Activated T-cell treated with anti-CD3 and anti-CD28 coated beads for 4 hours (primary cell): ENCODE measurements around the gene MYO5A.
"Not testable (repeated sequence)": the region's sequence is repeated elsewhere in the genome, so short reads cannot be mapped to it uniquely, and the experiment has no call there.

Experiments used
- DNase-seq: peaks from one replicate; pipeline ENCODE4 v3.0.0-alpha.2; 2020

MYO5A gene

DNA sequence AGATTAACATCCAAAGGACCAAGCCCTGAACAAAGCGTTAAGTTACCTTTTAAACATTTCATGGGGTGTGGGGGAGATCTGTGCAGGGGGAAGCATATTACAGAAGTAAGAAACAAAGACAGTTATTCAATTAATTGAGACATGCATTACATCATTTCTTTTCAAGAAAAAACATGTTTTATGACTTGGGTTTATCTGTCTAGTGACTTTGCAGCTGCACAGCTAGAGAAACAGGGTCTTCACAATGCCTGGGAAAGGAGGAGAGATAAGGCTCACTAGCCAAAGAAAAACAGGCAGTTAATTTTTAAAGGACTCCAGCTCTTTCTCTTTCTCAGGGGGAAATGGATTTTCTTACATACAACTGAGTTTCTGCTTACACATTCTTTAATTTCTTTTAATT, 112.1 kb downstream of the MYO5A start:
- DNase-seq: not testable (repeated sequence)

DNA sequence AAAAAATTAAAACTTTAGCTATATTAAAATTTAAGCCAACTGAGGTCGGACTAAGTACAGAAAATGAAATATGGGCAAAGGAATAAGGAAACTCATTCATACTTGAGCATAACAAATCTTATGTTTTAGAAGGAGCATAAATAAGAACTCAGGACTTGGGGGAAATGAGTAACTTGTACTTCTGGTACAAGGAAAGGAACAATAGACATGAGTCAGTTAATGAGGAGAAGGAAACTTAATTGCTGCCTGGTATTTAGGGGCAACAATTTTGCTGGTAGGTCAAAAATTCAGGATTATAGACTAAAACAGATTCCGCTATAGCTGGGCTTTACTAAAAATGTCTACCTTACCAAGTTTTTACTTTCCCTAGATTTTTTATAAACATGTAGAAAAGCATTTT, 113.1 kb downstream of the MYO5A start:
- no peak for DNase-seq

DNA sequence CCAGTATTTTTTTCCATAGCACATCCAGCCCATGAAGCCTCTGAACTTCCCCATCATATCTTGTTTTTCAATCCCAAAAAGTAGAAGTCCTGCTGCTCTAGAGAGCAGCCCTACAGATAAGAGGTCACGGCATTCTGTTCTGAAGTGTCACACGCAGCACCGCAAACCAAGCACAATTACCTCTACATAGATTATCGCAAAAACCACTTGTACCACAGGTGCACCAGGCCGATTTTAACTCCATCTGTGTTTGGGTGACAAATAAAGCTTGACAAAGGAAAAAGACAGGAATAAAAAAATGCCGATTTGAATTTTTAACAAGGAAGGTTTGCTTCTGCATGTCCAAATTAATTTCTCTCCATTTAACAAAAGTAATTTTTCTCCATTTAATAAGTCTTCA, 113.7 kb downstream of the MYO5A start:
- DNase-seq: no peak

DNA sequence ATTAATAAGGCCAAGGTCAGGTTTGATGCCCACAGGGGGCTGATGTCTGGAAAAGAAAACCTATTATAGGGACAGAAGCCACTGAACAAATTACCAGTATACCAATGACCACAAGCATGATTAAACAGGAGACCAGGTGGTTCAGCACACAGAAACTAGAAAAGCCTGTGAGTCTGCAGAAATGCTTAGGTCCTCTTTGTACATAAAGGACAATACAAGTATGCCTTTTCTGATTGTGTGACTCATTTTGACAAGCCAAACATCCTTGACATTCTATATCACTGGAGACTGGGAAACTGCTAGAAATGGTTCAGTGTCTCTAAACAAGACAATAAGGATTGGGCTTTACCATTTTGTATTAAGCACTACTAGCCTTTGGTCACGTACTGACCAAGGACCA, 119.9 kb downstream of the MYO5A start:
- no peak for DNase-seq

DNA sequence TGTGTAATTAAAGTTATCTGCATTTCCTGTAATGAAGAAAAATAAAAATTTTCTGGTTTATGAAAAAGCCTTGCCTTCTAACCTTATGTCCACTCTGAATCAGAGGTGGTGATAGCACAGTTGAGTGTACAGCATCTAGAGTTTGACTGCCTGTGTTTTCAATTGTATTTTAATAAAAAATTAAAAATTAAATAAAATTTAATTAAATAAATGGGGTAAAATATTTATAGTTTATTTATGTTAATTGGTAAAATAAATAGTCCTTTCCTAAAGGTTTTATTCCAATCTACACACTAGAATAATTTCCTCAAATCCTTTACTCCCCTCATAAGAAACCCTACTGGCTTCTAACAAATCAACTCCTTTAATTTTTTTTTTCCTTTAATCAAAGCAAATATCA, 121.3 kb downstream of the MYO5A start:
- DNase-seq: no peak

DNA sequence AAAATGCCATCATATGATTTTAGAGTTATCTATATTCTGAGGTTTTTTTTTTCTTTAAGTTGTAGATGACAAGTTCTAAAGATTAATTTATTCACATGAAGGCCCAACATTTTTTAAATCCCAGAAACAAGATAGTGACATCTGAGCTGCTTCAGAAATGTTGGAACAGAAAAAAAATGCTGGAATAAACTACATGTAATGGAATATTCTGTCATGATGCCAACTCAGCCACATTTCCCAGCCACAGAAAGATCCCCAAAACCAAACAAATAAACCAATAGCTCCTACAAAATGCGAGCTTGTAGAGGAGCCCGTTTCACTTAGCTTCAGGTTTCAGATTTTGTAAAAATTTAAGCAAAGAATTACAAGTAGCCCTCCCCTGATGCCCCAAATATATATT, 122.1 kb downstream of the MYO5A start:
- no peak for DNase-seq

DNA sequence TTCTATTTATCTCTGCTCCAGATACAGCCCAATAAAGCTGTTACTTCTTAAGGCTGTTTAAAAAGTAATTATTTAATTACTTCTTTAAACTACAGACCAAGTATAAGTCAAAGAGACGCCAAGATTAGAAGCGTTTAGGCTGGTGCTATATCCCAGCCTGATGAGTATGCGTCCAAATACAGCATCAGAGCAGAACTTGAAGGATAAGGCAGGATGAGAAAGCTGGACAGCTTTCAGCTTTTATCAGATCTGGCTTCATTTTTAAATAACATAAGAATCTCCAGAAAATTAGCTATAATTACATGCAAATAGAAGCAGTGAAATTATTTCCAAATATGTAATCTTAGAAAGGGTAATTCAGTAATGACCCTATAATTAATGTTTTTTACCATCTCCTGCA, 122.8 kb downstream of the MYO5A start:
- no peak for DNase-seq

DNA sequence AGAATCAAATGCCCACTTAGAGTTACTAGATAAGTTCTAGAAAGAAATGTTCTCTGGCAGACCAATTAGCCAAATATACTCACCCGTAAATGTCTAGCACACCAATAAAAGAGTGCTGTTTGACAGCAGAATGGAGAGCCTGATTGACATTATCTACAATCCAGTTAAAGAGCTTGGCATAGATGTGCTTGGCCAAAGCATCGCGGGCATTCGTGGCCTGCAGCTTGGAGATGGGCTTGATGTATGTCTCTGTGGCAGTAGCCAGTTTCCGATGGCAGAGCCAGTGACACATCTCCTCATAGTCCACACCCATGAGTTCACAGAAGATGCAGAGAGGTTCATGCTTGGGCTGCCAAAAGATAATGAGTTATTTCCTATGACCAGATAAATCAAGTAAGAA, 131.6 kb downstream of the MYO5A start:
- no peak for DNase-seq

DNA sequence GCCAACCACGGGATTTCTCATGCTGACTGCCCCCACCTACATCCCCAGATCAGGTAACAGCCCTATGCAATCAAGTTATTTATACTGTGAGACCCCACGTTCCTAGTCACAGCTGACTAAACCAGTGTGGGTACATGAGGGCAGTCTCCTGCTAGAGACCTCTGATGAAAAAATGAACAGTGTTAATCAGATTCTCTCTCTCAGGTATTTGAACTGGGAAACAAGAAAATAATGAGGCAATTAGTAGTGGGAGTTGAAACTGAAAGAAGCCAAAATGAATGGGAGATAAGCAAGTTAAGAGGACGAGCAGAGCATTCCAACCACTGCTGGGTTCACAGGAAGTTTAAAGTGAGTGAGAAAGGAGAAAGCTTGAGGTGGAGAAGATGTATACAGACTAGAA, 134.6 kb downstream of the MYO5A start:
- DNase-seq: no peak

DNA sequence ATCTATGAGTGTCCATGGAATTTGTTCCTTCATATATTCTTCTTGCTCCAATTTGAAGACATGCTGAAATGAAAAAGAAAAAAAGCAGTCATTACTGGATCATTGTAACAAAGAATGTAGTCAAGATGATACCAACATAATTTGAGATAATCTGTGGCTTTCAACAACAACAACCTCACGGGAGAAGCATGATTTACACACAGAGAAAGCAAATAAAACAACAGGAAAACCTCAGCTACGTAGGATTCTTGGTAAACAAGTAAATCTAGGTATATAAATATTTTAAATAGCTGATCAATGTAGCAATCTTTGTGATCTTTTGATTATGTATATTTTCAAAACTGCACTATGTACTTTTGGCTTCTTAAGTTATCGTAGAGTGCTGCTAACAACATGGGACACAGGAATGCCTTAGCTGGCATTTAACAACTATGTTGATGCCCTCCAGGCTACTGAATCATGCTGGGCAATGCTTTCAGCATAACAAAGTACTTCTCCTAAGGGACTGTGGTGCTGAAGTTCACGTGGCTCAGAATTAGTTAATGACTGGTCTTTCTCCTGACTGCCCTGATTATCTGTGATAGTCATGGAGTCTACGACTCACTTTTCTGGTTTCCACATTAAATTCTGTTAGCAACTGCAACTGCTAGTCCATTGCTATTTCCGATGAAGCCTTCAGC, 136.5 kb downstream of the MYO5A start:
- no peak for DNase-seq

DNA sequence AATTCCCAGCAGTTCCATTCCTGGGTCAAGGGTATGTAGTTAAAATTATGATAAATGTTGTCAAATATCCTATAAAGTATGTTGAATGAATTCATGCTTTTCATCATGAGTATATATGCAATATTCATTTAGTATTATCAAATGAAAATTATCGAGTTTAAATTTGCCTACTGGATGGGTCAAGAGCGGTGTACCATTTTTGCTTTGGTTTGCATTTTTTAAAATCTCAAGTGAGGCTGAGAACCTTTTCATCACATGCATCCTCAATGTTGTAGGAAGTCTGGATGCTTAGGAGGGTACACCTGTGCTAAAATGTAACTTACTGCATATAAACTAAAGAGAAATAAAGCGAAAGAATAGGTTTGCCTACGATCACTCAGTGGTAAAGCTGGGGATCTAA, 137.6 kb downstream of the MYO5A start:
- DNase-seq: no peak

DNA sequence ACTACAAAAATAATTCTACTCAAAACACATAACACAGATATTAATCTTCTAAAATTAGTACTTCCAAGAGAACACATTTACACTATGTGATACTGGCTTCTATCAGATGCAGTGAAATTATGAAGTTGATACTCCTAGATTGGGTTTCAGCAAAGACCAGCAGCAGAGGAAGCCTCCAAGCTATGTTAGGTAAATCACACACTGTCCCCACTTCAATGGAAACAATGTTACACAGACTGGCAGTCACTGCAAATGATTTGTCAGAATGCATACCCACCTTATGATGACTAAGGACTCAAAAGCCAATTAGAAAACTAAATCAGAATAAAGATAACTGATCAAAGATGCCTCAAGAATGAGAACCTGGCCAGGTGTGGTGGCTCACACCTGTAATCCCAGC, 143.0 kb downstream of the MYO5A start:
- DNase-seq: no peak

DNA sequence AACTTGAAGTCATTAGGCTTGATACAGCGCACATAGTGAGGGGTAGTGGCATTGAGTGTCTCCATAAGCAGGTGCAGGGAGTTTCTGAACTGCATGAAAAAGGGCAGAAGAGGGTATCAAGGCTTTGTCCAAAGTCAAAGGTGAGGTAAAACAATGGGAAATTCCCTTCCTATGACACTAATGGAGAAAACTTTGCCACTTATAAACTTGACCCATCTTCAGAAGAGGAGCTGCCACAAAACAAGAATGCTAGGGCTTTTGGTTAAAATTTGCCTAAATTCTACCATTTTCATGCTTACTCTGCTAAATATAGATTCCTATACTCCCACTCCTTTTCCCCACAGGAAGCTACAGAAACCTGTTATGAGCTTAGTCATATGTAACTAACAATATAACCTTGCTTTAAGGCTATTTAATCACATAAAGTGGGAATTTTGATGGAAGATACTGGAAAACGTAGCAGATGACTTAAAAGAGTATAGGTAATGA, 145.5 kb downstream of the MYO5A start:
- no peak for DNase-seq

DNA sequence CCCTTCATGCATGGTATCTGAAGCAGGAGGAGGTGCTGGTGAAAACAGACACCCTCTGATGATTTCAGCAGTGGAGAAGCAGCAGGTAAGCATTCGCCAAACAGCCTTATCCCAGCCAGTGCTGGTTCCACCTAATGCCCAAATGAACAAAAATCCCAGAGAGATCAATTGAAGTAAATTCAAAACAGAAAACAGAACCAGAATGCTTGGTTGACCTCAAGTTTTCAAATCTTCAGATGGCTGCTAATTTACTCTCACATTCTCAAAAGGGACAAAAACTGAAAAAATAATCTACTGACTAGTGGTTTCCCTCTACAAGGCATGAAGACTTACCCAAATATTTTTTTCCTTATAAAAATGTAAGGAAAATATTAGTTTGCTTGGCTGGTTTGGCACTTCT, 146.0 kb downstream of the MYO5A start:
- no peak for DNase-seq

DNA sequence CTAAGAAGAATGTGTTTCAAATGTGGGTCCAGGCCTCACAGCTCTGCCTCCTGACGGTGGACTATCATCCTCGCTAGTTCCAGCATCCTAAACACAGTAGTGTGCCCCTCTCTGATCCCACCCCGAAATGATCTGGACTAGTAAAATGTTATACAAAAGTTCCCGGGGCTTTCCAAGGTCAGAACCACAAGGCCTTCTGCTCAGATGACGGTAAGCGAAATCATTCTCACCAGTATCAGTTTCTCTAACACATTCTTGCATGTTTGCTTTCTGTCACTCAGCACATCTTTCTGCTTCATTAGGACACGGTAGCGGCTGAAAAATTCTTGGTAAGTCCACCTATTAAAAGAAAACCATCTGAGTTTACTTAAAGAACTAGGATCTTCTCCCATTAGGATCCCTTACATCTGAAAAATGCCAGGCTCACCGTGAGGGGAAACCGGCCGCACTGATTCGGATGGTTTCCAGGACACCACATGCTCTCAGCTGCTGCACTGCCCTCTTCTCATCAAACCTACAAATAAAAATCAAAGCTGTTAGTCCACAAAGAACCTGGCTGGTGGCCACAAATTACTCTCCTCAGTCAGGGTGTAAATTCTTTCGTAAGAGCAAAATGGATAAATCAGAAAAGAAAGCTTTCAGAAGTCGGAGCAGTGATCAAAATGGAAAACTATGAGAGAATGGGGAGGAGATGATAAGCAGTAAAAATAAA, 149.1 kb downstream of the MYO5A start:
- DNase-seq: no peak

DNA sequence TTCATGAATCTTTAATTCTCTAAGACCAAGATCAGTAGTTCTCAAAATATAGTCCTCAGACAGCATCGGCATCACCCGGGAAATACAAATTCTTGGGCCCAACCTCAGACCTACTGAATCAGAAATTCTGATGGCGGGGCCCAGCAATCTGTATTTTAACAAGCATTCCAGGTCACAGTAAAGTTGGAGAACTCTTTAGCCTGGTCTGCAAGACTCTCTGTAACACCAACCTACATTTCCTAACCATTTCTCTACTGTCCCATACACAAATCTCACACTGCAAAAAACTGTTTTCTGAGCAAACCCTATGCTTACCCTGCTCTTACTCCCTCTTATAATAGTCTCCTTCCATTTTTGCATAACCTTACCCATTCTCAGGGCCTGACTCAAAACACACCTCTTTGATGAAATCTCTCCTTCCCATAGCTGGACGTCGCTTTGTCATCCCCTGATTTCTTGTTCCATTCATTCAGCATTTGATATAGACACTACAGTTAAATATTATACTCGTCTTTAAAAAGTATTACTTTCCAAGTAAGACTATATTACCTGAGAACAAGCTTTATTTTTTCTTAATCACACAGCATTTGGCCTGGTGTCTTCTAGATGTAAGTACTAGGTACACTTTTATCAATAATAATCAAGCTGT, 149.8 kb downstream of the MYO5A start:
- DNase-seq: no peak

DNA sequence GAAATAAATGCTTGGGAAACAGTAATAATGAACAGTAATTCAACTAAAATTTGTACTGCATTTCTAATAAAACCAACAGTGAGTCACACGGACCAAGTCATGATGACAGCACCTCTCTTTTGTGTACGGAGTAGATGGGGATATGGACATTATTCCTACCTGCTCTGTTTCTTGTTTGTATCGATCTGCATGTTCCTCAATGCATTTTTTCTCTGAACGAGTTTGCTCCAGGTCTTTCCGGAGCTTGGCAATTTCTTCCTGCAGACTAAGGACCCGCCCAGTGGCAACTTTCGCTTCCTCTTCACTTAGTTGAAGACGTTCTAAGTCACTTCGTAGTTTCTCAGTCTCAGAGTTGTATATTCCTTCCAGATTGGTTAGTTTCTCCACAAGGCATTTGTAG, 158.7 kb downstream of the MYO5A start:
- DNase-seq: no peak

DNA sequence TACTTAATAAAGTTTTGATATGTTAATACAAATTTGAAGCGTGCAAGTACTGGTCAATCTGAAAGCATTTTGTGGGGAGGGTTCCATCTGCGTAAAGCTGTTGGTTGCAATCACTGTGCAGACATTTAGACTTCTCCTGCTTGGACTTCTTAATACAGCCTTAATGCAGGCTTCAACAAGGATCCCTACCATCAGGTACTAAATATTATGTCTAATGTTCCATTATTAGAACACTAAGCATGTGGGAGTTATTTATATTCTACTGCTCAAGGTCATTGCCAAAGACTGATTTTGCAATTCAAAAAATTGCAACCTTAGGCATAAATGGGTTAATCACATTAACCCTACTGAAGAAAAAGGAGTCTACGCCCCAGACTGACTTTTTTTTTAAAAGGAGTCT, 159.2 kb downstream of the MYO5A start:
- DNase-seq: no peak

DNA sequence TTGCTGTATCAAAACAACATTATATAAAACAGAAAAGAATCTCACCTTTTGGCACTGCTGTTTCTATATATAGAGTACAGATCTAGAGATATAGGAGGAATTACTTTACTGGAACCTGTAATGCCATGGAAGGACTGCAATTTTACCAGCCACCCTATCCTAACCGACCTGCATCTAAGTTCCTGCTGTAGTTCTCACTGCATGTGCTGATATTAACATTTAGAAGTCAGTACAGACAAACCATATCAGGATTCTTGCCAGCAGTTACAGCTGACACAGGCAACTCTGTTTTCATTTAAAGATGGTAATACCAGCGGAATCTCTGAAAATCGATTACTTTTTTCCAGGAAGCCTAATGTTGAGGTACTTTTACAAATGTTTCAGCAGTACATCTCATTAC, 159.7 kb downstream of the MYO5A start:
- no peak for DNase-seq

DNA sequence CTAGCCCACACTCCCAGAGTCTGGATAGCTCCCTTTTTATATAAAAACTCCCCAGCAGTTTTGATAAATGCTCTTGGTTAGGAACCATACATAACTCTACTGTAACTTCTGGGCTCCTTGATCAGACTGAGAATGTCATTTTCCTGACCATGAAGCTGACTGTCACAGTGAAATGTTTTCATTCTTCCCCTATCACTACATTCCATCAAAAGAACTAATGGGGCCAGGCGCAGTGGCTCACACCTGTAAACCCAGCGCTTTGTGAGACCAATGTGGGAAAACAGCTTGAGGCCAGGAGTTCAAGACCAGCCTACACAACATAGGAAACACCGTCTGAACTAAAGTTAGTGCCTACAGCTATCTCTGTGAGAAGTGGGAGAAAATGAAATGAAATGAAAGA, 160.3 kb downstream of the MYO5A start:
- DNase-seq: no peak

DNA sequence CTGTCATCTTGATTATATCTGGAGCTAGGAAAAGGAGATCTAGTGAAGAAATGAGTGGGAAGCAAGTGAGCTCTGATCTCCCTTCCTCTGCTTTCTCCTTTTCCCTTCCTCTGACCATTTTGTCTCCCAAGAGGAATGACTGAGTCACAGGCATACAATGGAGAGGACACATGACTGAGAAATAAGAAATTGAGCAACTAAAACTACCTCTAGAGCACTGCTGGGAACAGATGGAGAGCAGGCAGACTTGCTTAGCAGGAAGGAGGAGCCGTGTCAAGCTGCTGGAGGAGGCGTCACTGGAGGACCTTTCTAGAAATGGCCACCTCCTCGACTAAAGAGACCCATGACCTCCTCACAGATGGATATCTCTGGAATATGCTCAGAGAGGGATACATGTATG, 166.2 kb downstream of the MYO5A start:
- no peak for DNase-seq

DNA sequence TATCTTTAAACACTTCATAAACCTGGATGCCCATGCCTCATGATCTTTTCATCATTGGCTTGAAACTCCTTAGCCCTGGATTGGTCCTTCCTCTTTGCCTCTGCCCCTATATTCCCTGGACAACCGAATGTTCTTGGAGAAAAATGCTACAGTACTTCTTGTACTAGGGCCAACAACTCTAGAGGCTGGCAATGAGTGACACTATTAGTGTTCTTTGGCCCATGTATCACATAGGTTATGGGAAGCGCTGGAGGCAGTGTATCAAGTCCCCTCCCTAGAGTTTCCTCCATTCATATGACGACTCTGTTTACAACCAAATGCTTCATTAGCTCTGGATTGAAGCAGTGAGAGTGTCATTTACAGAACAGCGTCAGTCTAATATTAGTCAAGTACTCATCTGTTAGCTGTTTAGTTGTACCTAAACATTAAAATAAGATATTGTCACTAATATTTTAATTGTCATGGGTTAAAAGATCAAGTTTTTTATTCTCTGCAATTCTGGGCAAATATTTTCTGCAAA, 166.6 kb downstream of the MYO5A start:
- no peak for DNase-seq

DNA sequence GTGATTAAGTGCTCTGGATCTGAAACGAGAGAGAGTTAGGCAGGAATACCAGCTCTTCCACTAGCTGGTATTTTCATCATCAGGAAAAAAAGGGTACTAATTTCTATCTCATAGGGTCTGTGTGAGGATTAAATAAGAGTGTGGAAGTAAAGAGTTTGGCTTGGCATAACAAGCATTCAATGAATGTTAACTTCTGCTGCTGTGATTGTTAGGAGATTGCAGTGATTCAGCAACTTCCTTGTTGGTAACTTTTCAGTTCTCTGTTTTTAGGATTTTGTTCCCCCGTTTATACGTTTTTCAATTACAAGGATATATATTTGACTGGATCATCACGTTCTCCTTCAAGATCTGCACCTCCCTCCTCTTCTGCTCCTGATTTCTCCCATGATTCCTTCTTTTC, 167.2 kb downstream of the MYO5A start:
- no peak for DNase-seq
